DND-41 (cell line): ENCODE measurements around the gene OSBPL3.

Experiments used
- CTCF ChIP-seq: IDR thresholded peaks from 2 replicates; pipeline ENCODE4 v1.5.1; 2012; ENCODE audit warnings: borderline replicate concordance, low read length, moderate library complexity, mild to moderate bottlenecking; ENCODE audit not compliant: poor library complexity, severe bottlenecking; ENCODE audit errors: extremely low read depth
- EZH2 ChIP-seq: IDR thresholded peaks from 3 replicates; pipeline ENCODE4 v1.6.1; 2012; ENCODE audit warnings: borderline replicate concordance, low read depth, mild to moderate bottlenecking, moderate library complexity, low read length, inconsistent platforms; ENCODE audit not compliant: severe bottlenecking

GRCh38 chr7:24980534-24981170 is 674 bp upstream of the OSBPL3 start:
- TF ChIP-seq CTCF (no peak), EZH2 (peak; percentile 11)
